Hematopoietic multipotent progenitor cell treated with erythropoietin and hydrocortisone succinate and interleukin-3 and kit ligand, for 15 days (in vitro differentiated cells): ENCODE data around the gene AGR3.

Source experiments
- DNase-seq: peaks from one replicate; pipeline ENCODE4 v3.0.0-alpha.2; 2015; ENCODE audit warnings: low spot score

Gene AGR3

DNA sequence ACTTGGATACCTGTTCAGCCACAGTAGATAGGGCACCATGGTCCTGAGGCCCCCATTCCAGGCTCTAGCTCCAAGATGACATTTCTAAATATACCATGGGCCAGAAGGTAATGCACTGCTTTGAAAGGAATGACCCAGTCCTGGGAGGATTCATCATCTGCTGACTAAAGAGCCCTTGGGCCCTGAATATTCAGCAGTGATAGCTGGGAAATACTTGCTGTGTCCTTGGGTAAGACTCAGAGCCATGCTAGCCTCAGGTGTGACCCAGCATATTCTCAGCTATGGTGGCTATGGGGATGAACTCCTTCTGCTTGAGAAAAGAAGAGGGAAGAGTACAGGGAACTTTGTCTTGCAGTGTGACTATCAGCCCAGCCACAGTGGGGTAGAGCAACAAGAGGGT lies 55.7 kb downstream of the AGR3 start:
- DNase-seq, result no peak

DNA sequence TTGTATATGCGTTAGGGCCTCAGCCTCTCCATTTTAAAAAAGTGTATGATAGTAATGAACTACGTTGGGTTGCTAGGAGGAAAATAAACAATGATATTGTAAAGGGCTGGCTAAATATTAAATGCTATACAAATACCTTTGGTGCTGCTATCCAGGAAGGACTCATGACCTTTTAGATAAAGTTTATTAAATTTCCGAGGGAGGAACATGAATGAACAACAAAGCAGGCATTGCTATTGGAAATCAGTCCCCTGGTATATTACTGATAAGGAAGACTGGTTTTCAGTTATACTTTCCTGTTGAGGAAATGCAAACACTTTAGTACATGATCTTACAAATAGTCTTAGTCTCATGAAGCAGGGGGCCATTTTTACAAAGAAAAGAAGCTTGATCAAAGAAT lies 59.8 kb downstream of the AGR3 start:
- no peak for DNase-seq

DNA sequence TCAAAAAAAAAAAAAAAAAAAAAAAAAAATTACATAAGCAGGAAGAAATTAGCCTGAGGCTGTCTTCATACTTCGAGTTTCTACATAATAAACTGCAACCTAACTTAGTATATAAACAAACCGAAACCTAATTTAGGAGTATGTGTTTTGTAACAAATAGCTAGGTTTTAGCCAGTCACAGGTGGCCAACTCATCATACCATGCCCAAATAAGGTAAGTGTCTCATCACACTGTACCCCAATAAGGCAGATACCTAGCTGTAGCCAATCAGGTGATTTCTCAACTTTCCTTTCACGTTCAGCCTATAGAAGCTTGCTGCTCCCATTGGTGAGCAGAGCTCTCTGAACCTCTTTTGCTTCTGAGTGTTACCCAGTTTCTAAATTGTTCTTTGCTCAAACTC lies 63.1 kb downstream of the AGR3 start:
- no peak for DNase-seq

DNA sequence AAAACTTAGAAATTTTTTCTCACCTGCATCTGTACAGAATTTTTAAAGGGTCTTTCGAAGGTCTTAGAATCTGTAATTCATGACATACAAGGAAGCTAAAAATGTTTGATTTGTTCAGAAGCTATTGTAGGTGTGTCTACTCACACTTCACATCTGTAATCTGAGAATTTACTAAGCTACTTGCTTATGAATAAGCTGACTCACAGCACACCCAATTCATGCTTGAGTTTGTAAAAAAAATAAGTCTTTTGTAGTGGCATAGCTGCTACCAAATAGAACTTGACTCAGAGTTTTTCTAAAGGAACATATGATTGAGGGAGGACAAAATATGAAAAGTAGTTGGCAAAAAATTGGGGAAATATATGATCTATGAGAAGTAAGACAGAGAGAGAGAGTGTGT lies 64.2 kb downstream of the AGR3 start:
- DNase-seq, result no peak

DNA sequence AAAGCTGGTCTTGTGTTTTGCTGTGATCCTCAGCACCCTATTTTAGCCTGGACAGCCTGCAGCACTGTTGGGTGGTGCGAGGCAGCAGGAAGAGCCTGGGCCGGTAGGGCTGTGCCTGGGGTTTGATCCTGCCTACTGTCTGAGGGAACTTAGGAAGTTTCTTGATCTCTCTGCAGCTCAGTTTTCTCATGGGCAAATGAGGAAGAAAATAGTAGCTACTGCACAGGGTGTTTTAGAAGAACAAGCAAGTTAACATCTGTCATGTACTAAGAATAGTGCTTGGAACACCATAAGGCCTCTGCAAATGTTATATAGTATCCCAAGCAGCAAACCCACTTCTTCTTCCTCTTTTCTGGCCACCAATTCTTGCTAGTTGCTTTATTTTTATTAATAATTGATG lies 65.0 kb downstream of the AGR3 start:
- no peak for DNase-seq

- no peak for DNase-seq
Measured at GRCh38 chr7:16815001-16815400, 66.8 kb downstream of the AGR3 start.

DNA sequence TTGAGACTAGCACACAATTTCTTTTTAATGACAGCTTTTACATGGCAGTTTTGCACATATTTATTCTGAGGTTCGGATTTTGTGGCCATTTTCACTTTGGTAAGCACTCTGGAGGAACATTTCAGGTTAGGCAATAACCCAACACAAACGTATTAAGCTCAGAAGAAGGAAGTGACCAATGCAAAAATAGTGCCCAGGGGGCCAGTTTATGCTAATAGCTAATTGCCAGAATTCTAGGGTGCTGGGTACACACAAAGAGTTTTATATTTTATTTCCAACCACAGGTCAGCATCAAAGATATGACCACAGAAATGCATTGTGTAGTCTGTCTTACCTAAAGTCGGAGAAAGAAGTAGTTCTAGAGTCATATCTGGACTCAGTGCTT lies 68.6 kb downstream of the AGR3 start:
- no peak for DNase-seq

DNA sequence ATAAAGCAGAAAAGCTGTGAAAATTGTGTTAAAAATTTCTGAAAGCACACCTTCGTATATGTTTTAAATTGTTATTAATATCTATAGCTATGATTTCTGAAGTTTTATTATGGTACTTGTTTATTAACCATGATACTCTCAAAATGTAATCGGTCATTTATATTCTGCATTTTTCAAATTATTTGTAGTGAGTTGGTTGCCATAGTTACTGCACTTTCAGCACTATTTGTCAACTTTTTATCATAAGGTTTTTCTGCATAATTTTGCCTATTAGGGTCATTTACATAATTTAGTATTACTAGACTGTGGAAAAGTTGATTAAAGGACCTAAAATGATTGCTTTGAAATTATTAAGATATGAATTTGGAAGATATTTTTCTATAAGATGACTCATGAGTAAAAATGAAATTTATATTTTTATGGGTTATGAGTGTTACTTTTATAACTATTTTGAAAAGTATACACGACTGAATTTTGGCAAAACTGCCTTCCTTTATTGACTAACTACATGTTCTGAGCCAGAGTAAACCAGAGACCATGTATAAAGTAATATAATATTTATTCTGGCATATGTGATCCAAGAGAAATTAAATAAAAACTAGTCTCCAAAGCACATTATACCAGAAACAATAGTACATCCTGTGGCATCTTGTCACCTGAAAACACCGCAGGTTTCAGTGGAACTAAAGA lies 69.1 kb downstream of the AGR3 start:
- no peak for DNase-seq

- DNase-seq, result no peak
Measured at GRCh38 chr7:16811551-16811950, 70.2 kb downstream of the AGR3 start.

- no peak for DNase-seq
Measured at GRCh38 chr7:16810573-16810972, 71.2 kb downstream of the AGR3 start.

GRCh38 chr7:16810112-16810511 lies 71.7 kb downstream of the AGR3 start:
- DNase-seq, result no peak
